ENCODE results near the gene KCNIP3.

KCNIP3 gene

GRCh38 chr2:95349568-95350322, 52.6 kb downstream of the KCNIP3 start:
- no peak overlapping the region for H3K4me3 ChIP-seq (ENCODE audit: low read depth, low read length)
- ChIA-PET CTCF (interaction anchor here (0.5 to 1.3 kb wide), 2 partner anchors 39 to 379 kb away, joined by 3 to 6 read pairs; no protein-coding TSS in a partner anchor), POLR2A (no interaction called here)
- DNase-seq (ENCODE audit: low read depth, low spot score), result no peak
- TF ChIP-seq, protein P1, sequence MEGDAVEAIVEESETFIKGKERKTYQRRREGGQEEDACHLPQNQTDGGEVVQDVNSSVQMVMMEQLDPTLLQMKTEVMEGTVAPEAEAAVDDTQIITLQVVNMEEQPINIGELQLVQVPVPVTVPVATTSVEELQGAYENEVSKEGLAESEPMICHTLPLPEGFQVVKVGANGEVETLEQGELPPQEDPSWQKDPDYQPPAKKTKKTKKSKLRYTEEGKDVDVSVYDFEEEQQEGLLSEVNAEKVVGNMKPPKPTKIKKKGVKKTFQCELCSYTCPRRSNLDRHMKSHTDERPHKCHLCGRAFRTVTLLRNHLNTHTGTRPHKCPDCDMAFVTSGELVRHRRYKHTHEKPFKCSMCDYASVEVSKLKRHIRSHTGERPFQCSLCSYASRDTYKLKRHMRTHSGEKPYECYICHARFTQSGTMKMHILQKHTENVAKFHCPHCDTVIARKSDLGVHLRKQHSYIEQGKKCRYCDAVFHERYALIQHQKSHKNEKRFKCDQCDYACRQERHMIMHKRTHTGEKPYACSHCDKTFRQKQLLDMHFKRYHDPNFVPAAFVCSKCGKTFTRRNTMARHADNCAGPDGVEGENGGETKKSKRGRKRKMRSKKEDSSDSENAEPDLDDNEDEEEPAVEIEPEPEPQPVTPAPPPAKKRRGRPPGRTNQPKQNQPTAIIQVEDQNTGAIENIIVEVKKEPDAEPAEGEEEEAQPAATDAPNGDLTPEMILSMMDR (IDR thresholded peaks at IDR 0.05; ENCODE audit: insufficient read depth, low read length, missing control alignments), result no peak

- TF ChIP-seq, protein P1 (IDR thresholded peaks at IDR 0.05; ENCODE audit: insufficient read depth, low read length, missing control alignments), result no peak
- ChIA-PET CTCF (interaction anchor here (1.3 kb wide), 1 partner anchor 39 kb away, joined by 6 read pairs; no protein-coding TSS in a partner anchor), POLR2A (no interaction called here)
- DNase-seq (ENCODE audit: low read depth, low spot score), result no peak
- H3K4me3 ChIP-seq (ENCODE audit: low read depth, low read length), result no peak overlapping the region
Measured at GRCh38 chr2:95350368-95350767, 53.2 kb downstream of the KCNIP3 start.

DNA sequence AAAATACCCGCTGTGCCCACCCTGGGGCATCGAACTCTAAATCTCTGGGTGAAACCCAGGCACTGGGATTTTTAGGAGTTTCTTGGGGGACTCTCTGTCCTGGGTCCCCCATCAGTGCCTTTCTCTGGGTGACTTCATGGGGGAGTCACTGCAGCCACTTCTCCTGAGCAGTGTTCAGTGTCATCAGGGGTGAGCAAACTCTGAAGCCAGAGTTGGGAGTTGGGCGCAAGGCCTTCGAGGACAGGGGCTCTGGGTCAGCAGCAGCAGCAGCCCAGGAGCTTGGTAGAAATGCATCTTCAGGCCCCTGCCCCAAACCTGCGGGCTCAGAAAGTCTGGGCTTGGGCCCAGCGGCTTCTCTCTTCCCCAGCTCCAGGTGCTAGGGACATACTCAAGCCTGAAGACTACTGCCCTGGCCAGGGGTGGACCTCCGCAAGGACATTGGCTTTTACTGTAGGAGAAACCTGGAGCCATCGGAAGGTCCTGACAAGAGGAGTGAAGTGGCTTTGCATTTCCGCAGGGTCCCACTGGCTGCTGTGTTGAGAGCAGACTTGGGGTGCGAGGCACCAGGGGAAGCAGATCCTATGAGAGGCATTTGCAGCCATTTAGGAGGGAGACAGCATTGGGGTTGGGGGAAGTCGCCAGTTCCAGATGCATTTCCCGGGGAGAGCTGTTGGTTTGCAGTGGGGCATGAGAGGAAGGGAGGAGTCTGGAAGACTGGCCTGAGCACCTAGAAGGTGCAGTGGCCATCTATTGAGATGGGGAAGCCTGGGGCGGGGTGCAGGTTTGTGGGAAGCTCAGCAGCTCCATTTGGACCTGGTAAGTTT, 53.8 kb downstream of the KCNIP3 start:
- TF ChIP-seq, protein P1 (IDR thresholded peaks at IDR 0.05; ENCODE audit: insufficient read depth, low read length, missing control alignments), result no peak
- no peak for DNase-seq (ENCODE audit: low read depth, low spot score)
- ChIA-PET CTCF (interaction anchor here (1.2 to 1.3 kb wide), 2 partner anchors 38 kb away, joined by 4 to 6 read pairs; no protein-coding TSS in a partner anchor), POLR2A (no interaction called here)
- no peak overlapping the region for H3K4me3 ChIP-seq (ENCODE audit: low read depth, low read length)

DNA sequence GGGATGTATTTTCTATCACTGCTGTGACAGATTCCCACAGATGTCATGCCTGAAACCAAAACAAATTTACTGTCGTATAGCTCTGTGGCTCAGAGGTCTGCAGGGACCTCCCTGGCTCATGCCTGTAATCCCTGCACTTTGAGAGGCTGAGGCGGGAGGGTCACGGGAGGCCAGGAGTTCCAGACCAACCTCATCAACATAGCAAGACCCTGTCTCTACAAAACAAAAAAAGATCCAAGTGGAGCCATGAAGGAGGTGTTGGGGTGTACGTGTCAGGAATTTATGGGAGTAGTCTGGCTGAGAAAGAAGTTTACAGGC, 54.4 kb downstream of the KCNIP3 start:
- TF ChIP-seq, protein P1 (IDR thresholded peaks at IDR 0.05; ENCODE audit: insufficient read depth, low read length, missing control alignments), result no peak
- no peak for DNase-seq (ENCODE audit: low read depth, low spot score)
- CTCF ChIA-PET, result interaction anchor here (1.2 kb wide), 1 partner anchor 38 kb away, joined by 4 read pairs; no protein-coding TSS in a partner anchor
- POLR2A ChIA-PET, result no interaction called here
- H3K4me3 ChIP-seq (ENCODE audit: low read depth, low read length), result no peak overlapping the region

DNA sequence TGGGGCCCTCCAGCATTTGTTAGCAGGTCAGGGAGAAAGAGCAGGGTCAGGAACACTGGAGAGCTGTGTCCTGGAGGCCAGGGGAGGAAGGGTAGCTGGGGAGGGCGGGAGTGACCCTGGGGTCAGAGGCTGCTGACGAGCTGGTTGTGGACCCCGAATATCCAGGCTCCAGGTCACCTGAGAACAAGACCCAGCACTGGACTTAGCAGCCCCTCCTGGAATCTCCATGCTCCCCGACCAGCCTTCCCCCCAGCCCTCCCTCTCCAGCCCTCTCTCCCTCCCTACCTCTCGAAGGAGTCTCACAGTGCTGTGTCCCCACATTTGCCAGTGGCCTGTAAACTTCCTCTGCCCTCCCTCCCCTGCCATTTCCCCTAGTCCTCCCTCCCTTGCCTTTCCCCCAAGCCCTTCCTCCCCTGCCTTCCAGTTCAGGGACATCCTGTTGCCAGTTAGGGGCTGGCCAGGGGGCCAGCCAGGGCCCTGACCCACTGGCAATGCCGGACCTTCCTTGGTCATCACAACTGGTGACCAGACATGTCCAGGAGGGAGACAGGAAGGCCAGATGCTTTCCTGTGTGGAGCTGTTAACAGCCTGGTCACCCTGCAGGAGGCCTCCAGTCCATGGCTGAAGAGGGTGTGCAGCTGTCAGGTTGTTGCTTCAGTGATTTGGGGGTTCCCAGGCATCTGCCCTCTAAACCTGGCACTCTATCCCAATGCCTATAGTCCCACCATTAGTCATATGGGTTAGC, 55.3 kb downstream of the KCNIP3 start:
- H3K4me3 ChIP-seq (ENCODE audit: low read depth, low read length), result no peak overlapping the region
- CTCF ChIA-PET, result interaction anchor here (2.9 kb wide), 1 partner anchor 7 kb away, joined by 10 read pairs; no protein-coding TSS in a partner anchor
- DNase-seq (ENCODE audit: low read depth, low spot score), result no peak
- TF ChIP-seq, protein P1 (IDR thresholded peaks at IDR 0.05; ENCODE audit: insufficient read depth, low read length, missing control alignments), result no peak
- POLR2A ChIA-PET, result no interaction called here
